Gastrocnemius medialis (tissue), 4 donors: Measurements from ENCODE around the gene SMCHD1.

Experiments used
- POLR2A ChIP-seq, 2 donors: fragments of 450-650 bp; IDR thresholded peaks; one replicate each; pipeline ENCODE4 v1.6.1; 2017; ENCODE audit warnings: antibody characterized with exemption in 2 of 2, mild to moderate bottlenecking in 2 of 2, moderate library complexity in 2 of 2
- TF ChIP-seq, protein P1 (sequence below), 5 experiments: fragments of 450-650 bp in 3 of 5; fragments of 200-600 bp in 2 of 5; sonication (generic) in 2 of 5; IDR thresholded peaks in 4 of 5; conservative IDR thresholded peaks in 1 of 5; 1 replicate in 4 of 5; 2 replicates in 1 of 5; pipeline ENCODE4 v1.5.1; 2016 to 2019; ENCODE audit warnings: antibody characterized with exemption in 5 of 5, mild to moderate bottlenecking in 3 of 5, moderate library complexity in 3 of 5

GRCh38 chr18:2853926-2854664, 198.6 kb downstream of the SMCHD1 start:
- TF ChIP-seq POLR2A (IDR thresholded peaks at IDR 0.05) = no peak
- TF ChIP-seq, protein P1, sequence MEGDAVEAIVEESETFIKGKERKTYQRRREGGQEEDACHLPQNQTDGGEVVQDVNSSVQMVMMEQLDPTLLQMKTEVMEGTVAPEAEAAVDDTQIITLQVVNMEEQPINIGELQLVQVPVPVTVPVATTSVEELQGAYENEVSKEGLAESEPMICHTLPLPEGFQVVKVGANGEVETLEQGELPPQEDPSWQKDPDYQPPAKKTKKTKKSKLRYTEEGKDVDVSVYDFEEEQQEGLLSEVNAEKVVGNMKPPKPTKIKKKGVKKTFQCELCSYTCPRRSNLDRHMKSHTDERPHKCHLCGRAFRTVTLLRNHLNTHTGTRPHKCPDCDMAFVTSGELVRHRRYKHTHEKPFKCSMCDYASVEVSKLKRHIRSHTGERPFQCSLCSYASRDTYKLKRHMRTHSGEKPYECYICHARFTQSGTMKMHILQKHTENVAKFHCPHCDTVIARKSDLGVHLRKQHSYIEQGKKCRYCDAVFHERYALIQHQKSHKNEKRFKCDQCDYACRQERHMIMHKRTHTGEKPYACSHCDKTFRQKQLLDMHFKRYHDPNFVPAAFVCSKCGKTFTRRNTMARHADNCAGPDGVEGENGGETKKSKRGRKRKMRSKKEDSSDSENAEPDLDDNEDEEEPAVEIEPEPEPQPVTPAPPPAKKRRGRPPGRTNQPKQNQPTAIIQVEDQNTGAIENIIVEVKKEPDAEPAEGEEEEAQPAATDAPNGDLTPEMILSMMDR (IDR thresholded peaks at IDR 0.05 in 4 of 5, conservative IDR thresholded peaks at IDR 0.05 in 1 of 5) = no peak
